ENCODE results near the gene SHANK1. TPM values are rescaled to one million over a fixed set of nuclear protein-coding genes. Genes with fewer than 3 reads are reported as not detected.

SHANK1 gene
- total RNA-seq, 4 donors from 2014 or later, result 0.21 to 3.3 (median 0.30) TPM; not detected in 1

- H3K36me3 ChIP-seq, result no peaks in the 10 kb centered on the region
- no peak overlapping the region for H3K4me3 ChIP-seq
- H3K4me1 ChIP-seq, result peaks cover 0 to 19% (median 11%) of the 10 kb centered on the region in 4 donors
- TF ChIP-seq CTCF (IDR thresholded peaks at IDR 0.05) (no peak), POLR2A (IDR thresholded peaks at IDR 0.05) (no peak), EP300 (IDR thresholded peaks at IDR 0.05) (no peak)
- no peak for DNase-seq (ENCODE audit: low spot score in 2 of 2)
- no peaks in the 10 kb centered on the region for H3K9me3 ChIP-seq
- H3K27me3 ChIP-seq, result peaks cover 0 to 70% of the 10 kb centered on the region in 2 donors
- 82 to 87% methylated on average over 13 to 24 of the region's 39 CpGs for WGBS, 2 donors
- H3K27ac ChIP-seq, result no peak overlapping the region
Measured at GRCh38 chr19:50716178-50717025, 3.2 kb downstream of the SHANK1 start.

GRCh38 chr19:50713556-50714236 is 5.9 kb downstream of the SHANK1 start:
- H3K27ac ChIP-seq, result no peak overlapping the region
- H3K36me3 ChIP-seq, result no peaks in the 10 kb centered on the region
- peaks cover 0 to 57% of the 10 kb centered on the region in 2 donors for H3K27me3 ChIP-seq
- TF ChIP-seq CTCF (IDR thresholded peaks at IDR 0.05) (no peak), POLR2A (IDR thresholded peaks at IDR 0.05) (no peak), EP300 (IDR thresholded peaks at IDR 0.05) (no peak)
- peaks cover 0 to 3% (median 0%) of the 10 kb centered on the region in 4 donors for H3K9me3 ChIP-seq
- 85 to 87% methylated on average over 21 to 22 of the region's 22 CpGs for WGBS, 2 donors
- no peak overlapping the region for H3K4me3 ChIP-seq
- peaks cover 0 to 8% (median 6%) of the 10 kb centered on the region in 4 donors for H3K4me1 ChIP-seq
- DNase-seq (ENCODE audit: low spot score in 2 of 2), result no peak

GRCh38 chr19:50712833-50713232 is 6.8 kb downstream of the SHANK1 start:
- H3K4me3 ChIP-seq, result no peak overlapping the region
- no peak overlapping the region for H3K27ac ChIP-seq
- peaks cover 0 to 3% (median 0%) of the 10 kb centered on the region in 4 donors for H3K9me3 ChIP-seq
- H3K27me3 ChIP-seq, result peaks cover 0 to 49% of the 10 kb centered on the region in 2 donors
- no peak for DNase-seq (ENCODE audit: low spot score in 2 of 2)
- no peaks in the 10 kb centered on the region for H3K4me1 ChIP-seq
- H3K36me3 ChIP-seq, result no peaks in the 10 kb centered on the region
- no peak for TF ChIP-seq EP300 (IDR thresholded peaks at IDR 0.05)
- no peak for TF ChIP-seq POLR2A (IDR thresholded peaks at IDR 0.05)
- no peak for TF ChIP-seq CTCF (IDR thresholded peaks at IDR 0.05)
- WGBS, 2 donors, result 81 to 83% methylated on average over 6 of the region's 6 CpGs

GRCh38 chr19:50711805-50712204 is 7.8 kb downstream of the SHANK1 start:
- WGBS, 2 donors, result 83 to 88% methylated on average over 8 to 9 of the region's 9 CpGs
- TF ChIP-seq CTCF (IDR thresholded peaks at IDR 0.05) (no peak), POLR2A (IDR thresholded peaks at IDR 0.05) (no peak), EP300 (IDR thresholded peaks at IDR 0.05) (no peak)
- no peaks in the 10 kb centered on the region for H3K4me1 ChIP-seq
- H3K27me3 ChIP-seq, result peaks cover 0 to 38% of the 10 kb centered on the region in 2 donors
- peaks cover 0 to 4% (median 0%) of the 10 kb centered on the region in 4 donors for H3K9me3 ChIP-seq
- H3K36me3 ChIP-seq, result no peaks in the 10 kb centered on the region
- H3K27ac ChIP-seq, result no peak overlapping the region
- no peak overlapping the region for H3K4me3 ChIP-seq
- DNase-seq (ENCODE audit: low spot score in 2 of 2), result no peak

GRCh38 chr19:50711196-50711595 is 8.4 kb downstream of the SHANK1 start:
- 76 to 79% methylated on average over 10 to 11 of the region's 11 CpGs for WGBS, 2 donors
- H3K4me3 ChIP-seq, result no peak overlapping the region
- no peaks in the 10 kb centered on the region for H3K36me3 ChIP-seq
- H3K27me3 ChIP-seq, result peaks cover 0 to 32% of the 10 kb centered on the region in 2 donors
- no peak overlapping the region for H3K27ac ChIP-seq
- TF ChIP-seq CTCF (IDR thresholded peaks at IDR 0.05) (no peak), EP300 (IDR thresholded peaks at IDR 0.05) (no peak), POLR2A (IDR thresholded peaks at IDR 0.05) (no peak)
- no peaks in the 10 kb centered on the region for H3K4me1 ChIP-seq
- peaks cover 0 to 10% (median 0%) of the 10 kb centered on the region in 4 donors for H3K9me3 ChIP-seq
- no peak for DNase-seq (ENCODE audit: low spot score in 2 of 2)
